HG03558 (cell line): ENCODE data around the gene FNTB.

ENCODE experiments used
- ATAC-seq: cut with Tn5 transposase; IDR thresholded peaks from one replicate; pipeline ENCODE4 v1.9.1; 2021; ENCODE audit warnings: moderate number of reproducible peaks; ENCODE audit not compliant: unreplicated experiment; ENCODE audit errors: extremely low read depth

Gene FNTB

DNA sequence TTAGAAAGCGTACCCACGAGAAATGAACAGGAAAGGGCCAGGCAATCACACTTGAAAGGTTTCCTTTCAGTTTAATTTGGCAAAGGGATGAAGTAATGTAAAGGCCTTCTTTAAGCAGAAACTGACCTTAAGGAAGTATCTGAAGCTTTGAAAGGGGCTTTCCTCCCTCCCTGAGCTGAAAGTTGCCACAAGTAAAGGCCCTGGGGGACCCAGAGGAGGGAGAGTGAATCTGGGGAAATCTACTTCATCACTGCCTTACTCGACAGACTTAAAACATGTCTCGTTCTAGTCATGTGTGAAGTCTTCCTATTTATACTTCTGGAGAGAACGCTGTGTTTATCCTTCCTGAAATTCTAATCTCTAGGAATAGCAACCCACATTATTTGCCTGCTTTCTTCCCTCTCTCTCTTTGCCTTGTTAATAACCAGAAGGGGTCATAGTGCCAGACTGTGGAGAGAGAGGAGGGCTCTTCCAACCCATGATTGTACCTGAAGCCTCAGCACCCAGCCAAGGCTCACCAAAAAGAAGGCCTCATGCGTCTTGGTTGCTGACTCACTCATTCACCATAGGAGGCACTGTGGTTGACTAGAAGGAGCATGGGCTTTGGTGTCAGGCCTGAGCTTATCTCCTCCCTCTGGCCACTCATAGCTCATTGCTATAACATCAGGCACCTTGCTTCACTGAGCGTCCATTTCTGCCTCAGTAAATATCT lies 33.9 kb upstream of the FNTB start:
- ATAC-seq: peak; percentile 51

DNA sequence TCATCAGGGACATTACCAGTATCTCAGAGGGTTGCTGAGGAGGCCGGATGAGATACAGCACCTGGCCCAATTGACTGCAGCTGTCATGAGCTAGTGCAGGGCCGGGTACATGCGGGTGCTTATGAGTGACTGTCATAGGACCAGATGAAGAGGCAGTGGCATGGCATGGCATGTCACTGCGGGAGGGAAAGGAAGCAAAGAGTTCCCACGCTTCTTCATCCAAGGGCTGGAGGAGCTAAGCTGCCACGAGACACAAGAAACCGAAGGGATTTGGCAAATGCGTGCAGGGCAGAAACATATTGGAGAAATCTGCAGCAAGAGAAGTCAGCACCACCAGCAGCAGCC lies 33.4 kb upstream of the FNTB start:
- ATAC-seq: no peak

DNA sequence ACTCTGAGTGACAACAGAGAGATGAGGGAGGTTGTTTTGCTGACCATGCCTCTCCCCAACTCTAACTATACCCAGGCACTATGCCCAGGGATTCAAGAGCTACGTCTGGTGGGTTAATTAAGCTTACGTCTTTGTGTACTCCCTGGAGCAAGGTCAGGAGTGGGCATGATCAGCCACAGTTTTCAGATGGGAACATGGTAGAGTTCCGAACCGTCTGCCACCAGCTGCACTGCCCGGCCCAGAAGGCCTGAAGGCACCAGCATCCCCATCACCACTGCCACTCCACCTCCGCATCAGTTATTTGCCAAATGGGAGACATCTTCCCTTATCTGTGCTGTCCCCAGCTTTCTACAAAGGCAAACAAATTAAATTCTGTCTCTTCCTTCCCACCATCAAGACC lies 33.0 kb upstream of the FNTB start:
- no peak for ATAC-seq

DNA sequence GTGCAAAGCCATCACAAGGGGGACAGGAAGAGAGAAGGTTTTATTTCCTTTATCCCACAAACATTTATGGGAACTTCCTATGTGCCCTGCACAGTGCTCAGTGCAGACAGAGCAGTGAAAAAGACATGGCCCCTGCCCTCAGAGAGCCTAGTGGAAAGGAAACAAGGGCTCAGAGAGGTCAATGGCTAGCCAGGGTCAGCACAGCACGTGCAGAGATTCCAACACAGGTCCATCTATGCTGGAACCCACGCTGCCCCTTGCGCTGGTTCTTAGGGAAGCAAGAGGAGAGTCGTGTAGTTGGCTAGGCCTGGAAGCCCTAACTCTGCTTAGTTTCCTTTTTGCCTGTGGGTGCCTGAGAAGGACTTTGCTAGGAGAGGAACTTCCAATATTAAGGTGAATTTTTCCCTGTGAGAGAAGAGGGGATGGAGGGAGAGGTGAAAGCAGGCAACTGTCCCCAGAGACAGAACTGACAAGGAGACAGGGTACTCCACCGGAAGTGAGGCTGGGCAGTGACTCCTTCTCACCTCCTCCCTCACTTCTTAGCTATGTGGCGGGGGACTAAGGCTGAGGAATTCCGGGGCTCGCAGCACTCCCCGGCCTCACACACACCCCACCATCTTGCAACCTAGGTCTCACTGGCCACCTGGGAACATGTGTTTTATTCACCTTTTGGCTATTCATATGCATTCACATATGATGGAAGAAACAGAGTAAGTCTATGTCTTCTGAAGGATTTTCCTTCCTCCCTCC lies 32.0 kb upstream of the FNTB start:
- no peak for ATAC-seq

DNA sequence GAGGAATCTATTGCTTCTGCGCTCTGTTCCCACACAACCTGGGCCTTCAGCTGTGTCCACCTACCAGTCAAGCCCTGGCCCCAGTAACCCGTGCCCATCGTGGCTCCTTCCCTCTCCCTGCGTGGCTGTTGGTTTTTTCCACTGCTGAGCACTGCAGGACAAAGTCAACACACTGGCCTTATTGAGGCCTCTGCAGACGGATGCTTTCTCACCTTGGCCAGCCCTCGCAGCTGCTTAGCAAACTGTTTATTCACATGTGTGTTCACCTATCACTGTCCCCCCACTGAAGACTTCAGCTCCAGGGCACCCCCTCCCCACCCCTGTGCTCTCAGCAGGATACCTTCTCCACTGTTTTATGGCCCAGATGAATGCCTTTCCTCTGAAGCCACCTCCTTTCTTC lies 31.4 kb upstream of the FNTB start:
- no peak for ATAC-seq

DNA sequence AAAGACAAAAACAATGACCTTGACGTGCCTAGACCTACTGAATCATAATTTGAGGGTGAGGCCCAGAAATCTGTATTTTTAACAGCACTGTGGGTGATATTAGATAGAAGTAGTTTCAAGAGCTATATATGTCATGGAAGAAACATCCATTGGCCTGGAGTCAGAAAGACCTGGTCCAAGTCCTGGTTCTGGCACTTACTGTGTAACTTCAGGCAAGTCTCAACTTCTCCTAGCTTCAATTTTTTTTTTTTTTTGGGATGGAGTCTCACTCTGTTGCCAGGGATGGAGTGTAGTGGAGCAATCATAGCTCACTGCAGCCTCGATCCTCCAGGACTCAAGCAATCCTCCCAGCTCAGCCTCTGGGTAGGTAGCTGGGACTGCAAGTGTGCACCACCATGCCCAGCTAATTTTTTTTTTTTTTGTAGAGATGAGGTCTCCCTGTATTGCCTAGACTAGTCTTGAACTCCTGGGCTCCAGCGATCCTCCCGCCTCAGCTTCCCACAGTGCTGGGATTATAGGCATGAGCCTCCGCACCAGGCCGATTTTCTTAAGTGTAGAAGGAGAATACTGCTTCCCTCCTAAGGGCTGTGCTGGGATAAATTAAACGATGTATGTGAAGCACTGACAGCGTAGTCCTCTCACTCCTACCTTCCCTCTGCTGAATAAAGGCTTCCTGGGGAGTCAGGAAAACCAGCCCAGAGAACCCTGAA lies 29.8 kb upstream of the FNTB start:
- ATAC-seq: no peak

DNA sequence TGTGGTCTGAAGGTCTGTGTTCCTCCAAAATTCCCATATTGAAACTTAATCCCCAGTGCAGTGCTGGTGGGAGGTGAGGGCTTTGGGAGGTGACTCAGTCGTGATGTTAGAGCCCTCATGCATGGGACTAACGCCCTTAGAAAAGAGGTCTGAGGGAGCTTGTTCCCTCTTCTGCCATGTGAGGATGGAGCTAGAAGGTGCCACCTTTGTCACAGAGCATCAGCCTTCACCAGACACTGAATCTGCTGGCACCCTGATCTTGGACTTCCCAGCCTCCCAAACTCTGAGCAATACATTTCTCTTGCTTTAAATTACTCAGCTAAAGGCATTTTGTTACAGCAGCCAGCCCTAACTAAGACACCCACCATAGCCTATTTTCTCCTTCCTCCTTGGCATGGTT lies 28.5 kb upstream of the FNTB start:
- ATAC-seq: no peak

DNA sequence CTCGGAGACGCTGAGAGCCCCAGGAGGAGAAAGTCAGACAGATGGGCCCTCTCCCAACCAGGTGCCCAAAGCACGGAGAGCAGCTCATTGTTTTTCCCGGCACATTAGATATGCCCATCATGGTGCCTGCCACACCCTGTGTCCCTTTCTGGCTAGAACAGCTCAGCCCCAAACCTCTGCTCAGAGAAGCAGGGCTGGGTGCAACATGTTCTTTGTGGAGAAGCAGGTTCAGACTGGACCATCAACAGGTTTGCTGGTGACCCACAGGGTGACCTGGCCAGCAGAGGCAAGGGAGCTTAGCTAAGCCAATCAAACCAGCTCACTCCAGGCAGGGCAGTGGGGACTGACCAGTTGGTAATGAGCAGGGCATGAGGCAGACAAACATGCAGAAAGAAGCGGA lies 28.0 kb upstream of the FNTB start:
- no peak for ATAC-seq

DNA sequence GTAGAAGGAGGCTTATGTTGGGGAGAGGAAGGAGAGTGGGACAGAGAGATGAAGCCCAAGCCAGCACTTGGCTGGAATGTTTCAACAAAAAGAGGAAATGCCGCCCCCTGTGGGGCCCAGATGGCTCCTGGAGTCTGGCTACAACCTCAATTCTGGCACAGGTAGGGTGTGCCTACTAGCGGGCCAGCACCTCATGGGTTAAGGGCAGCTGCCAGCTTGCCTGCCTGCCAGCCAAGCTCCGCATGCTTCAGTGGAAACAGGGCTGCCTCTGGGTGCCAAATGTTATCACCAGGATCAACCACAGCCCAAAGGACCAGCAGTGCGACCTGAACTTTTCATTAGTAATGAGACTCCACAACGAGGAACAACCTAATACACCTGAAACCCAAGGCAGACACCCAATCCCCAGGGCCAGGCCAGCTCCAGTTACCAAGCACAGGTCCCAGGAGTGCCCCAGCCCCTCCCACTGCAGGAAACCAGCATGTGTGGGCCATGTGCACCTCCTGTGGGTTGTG lies 25.9 kb upstream of the FNTB start:
- ATAC-seq: no peak

DNA sequence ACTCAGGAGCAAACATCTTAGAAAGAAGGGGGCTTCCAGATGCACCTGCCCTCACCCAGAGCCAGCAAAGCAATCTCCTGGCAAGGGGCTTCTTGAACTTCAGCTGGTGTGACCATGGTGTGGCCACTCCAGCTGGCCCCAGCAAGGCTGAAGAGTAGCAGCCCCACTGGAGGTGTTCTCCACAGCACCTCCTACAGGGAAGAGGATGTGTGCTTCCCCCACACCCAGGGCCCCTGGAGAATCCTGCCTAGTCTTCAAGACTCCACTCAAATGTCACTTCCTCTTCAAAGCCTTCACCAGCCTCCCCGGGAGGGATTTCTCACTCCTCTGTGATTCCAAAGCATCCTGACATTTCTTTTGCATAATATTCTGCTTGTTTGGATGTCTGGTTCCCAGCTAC lies 23.1 kb upstream of the FNTB start:
- no peak for ATAC-seq

DNA sequence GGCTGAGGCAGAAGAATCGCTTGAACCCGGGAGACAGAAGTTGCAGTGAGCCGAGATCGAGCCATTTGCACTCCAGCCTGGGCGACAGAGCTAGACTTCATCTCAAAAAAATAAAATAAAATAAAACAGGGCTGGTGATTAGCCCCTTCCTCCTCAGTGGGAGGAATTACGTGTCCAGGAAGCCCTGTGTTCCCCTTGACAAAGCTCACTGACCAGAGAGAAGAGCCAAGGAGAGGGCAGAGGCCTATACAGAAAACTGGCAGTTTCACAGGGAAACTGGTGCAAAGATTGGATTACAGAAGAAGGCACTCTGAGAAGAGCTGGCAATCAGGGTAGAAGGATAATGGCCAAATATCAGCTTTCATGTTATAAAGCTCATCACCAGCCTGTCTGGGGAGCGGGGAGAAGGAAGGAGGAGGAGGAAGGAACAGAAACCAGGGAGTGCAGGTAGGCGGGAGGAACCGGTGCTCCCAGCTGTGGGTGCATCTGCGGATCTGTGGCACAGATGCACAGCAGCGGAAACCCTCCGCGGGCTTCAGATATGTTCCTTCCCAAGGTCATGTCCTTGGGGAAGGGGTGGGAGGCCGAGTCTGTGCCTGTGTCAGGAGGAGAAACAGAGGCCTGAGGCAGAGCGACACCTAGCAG lies 21.2 kb upstream of the FNTB start:
- ATAC-seq: no peak

DNA sequence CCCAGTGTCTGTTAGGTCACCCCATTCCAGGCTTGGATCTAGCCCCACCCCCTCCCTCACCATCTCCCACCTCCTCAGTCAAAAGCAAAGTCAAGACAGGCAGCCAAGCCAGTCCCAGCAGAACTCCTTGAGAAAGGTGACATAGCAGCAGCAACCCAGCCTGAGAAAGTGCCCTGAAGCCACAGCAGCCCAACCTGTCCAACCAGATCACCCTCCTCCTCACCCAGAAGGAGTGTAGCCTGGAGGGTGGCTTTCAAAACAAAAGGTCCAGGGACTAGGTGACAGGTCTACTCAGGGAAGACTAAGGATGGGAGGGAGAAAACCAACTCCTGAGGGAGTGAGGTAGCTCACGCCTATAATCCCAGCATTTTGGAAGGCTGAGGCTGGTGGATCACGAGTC lies 19.7 kb upstream of the FNTB start:
- no peak for ATAC-seq

DNA sequence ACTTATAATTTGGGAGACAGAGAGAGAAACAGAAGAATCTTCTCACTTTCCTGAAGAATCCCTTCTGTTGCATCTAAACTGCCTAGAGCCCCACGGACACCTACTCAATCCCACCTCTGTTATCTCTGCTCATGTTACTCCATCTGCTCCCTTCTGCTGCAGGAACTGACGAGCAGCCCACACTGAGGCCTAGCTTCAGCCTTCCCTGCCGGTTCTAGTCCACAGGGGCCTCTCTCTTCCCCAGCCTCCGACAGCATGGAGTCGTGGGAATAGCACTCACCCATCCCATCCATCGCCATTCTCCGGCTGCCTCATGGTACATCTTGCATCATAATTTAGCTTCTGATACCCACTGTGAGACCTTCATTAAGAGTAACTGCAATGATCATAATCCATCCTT lies 18.5 kb upstream of the FNTB start:
- no peak for ATAC-seq

DNA sequence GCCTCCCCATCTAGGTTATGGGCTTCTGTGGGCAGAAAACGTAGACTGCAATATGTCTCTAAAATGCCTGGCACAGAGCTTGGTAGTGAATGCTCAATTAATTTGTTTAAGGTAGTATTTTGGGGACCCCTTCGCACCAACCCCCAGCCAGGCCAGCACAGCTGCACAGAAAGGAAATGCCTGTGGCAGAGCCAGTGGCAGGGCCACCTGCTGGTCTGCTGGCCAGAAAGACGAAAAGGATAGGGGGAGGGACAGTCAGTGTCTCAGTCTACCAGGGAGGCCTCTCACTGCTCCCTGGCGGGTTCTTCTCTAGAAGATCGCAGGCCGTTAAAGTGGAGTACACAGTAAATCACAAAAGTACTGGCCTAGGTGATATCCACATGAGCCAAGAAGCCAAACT lies 18.0 kb upstream of the FNTB start:
- no peak for ATAC-seq

DNA sequence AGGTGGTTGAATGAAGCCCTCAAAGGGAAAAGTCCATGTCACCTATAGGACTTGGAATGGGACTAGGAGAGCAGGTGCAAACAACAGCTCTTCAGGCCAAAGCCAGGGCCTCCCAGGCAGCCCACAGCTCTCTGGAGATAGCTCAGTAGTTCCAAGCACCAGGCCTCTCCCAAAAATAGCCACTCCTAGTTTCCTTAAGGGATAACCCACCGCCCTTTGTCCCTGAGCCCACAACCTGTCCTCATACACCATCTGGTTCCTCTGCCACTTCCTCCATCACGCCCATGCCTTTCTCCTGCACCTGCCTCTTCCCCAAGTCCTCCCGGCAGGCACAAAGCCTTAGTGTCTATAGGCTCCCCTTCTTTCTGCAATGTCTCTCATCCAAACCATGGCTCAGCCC lies 16.7 kb upstream of the FNTB start:
- no peak for ATAC-seq

DNA sequence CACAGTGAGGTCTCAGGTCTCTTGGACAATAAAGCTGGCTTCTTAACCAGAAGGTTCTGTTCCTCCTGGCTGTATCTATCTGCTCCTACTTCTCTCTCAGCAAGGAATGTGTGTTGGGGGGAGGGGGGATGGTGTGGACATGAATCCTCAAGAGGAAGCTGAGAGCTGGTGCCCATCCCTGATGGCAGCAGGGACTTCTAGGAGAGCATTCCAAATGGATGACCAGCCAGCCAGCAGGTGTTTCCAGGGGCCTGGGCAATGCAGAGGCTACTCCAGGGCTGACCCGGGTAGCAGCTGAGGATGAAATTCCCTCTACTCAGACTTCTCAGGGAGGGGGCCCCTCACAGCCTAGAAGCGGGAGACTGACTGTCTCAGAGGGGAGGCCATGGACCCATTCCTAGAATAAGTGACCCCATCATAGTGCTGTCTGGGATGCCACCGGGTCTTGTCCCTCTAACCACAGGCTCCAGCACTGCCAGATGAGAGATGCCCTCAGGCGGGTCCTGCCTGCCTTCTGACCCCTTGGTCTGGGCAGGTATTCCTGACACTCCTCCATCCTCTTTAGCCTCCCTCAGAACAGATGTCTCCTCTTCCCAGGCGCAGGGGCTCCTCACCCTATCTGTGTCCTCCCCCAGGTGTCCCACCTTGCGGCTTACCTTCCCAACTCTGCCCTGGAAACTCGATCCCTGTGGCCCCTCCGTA lies 15.8 kb upstream of the FNTB start:
- no peak for ATAC-seq

DNA sequence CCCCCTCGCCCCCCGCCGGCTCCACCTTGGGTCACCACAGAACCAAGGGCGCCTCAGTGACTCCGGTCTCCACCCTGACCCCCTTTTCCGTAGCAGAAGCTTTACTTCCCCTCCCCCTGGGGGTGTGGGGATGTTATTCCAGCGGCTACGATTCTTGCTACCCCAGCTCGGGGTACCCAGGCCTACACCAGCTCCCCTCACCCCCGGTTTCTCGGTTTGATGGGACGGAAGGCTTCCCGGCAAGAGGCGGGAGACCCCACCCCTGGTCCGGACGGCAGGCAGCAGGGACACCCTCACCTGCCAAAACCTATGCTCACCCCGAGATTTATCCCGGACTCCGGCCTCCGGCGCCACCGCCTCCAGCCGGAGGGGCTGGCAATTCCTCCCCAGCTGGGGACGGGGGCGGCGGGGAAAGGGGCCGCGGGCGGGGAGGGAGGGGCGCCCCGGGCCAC lies 15.2 kb upstream of the FNTB start:
- no peak for ATAC-seq

DNA sequence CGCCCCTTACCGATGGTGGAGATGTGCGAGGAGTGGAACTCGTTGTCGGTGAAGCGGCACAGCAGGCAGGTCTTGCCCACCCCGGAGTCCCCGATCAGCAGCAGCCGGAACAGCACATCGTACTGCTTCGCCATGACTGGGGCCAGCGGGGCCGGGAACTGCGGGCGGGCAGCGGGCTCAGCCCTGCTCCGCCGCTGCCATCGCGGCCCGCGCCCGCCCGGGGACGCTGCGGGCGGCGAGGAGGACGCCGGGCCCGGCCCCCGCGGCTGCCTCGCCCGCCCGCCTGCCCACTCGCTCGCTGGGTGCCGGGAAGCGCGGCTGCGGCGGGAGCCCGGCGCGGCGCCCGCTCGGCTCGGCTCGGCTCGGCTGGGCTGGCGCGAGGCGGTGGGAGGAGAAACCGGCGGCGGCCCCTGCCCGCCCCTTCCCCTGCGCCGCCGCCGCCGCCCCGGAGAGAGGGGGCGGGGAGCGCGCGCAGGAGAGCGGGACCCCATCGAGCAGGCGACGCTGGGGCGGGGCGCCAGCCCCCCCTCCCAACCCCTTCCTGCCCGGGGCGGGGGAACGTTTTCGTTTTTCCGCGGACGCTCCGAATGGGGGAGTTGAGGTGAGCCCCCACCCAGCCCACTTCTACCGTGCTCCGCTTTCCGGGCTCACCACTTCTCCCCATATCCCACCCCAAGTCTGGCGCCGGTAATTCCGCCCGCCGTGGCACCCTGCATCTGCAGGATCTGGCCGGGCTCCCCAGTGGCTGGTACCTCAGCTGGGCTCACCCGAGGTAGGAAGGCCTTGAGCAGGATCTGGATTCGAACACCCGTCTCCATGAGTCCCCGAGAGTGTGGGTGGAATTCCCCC lies 14.5 kb upstream of the FNTB start, which contains the start of gene RAB15:
TSS of gene RAB15 (minus strand) at position 394 of the 849 bp plus-strand sequence. CDS start at position 134, 260 bp downstream.
- ATAC-seq: no peak

DNA sequence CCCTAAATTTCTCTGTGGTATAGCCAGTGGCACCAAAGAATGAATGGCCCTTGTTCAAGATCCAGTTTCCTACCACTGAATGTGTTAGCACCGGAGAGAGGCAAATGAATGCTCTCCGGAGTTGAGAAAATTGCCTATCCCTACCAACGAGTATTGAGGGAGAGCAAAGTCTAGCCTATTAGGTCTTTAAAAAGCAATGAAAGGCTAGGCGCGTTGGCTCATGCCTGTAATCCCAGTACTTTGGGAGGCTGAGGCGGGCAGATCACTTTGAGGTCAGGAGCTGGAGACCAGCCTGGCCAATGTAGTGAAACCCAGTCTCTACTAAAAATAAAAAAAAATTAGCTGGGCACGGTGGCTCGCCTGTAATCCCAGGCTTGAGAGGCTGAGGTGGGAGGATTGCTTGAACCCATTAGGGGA lies 13.7 kb upstream of the FNTB start:
- ATAC-seq: no peak
